Right lung (tissue), 5 donors: ENCODE results near the gene GSK3B. TPM values are rescaled to one million over a fixed set of nuclear protein-coding genes. Genes with fewer than 3 reads are reported as not detected.
A peak's percentile ranks its signal among the peaks of the same experiment; 100 is the strongest.

ENCODE experiments used
- DNase-seq, 2 donors: peaks; one replicate each; pipeline ENCODE4 v3.0.0-alpha.2; 2013
- polyA plus RNA-seq, 5 donors: library from polyadenylated mRNA; unstranded; fragments of 120-200 nt; gene quantifications; one replicate each; pipeline versions ENCODE4 v1.2.1 to v1.2.3, GENCODE V29; 2013; ENCODE audit warnings: inconsistent platforms in 1 of 5, low replicate concordance in 1 of 5; ENCODE audit not compliant: insufficient read length in 5 of 5, insufficient read depth in 1 of 5

Gene GSK3B
- polyA plus RNA-seq, 5 donors, result 28.9 to 45.3 (median 39.1) TPM

GRCh38 chr3:120101624-120102023, 7.4 kb upstream of the GSK3B start:
- DNase-seq, result no peak

- DNase-seq, result no peak
Measured at GRCh38 chr3:120100711-120101110, 6.5 kb upstream of the GSK3B start.

GRCh38 chr3:120098710-120099109, 4.5 kb upstream of the GSK3B start:
- DNase-seq, result no peak

- DNase-seq, result no peak
Measured at GRCh38 chr3:120095979-120096426, 1.8 kb upstream of the GSK3B start.

GRCh38 chr3:120095226-120095978, 1.2 kb upstream of the GSK3B start:
- DNase-seq, result peak; percentile 91

- peak; percentile 100 for DNase-seq
Measured at GRCh38 chr3:120094776-120095225, 554 bp upstream of the GSK3B start.

GRCh38 chr3:120093119-120093910, 932 bp downstream of the GSK3B start:
- DNase-seq, result peak in 1 of 2 donors; percentile 85

- no peak for DNase-seq
Measured at GRCh38 chr3:120092474-120092873, 1.8 kb downstream of the GSK3B start.

GRCh38 chr3:120090422-120090821, 3.8 kb downstream of the GSK3B start:
- no peak for DNase-seq

- DNase-seq, result no peak
Measured at GRCh38 chr3:120089089-120089488, 5.2 kb downstream of the GSK3B start.

- no peak for DNase-seq
Measured at GRCh38 chr3:120088622-120089021, 5.6 kb downstream of the GSK3B start.

- DNase-seq, result no peak
Measured at GRCh38 chr3:120081719-120082118, 12.5 kb downstream of the GSK3B start.

GRCh38 chr3:120080836-120081235, 13.4 kb downstream of the GSK3B start:
- no peak for DNase-seq

GRCh38 chr3:120077731-120078130, 16.5 kb downstream of the GSK3B start:
- no peak for DNase-seq

- no peak for DNase-seq
Measured at GRCh38 chr3:120072867-120073525, 21.3 kb downstream of the GSK3B start.

- no peak for DNase-seq
Measured at GRCh38 chr3:120071259-120071658, 23.0 kb downstream of the GSK3B start.

- no peak for DNase-seq
Measured at GRCh38 chr3:120070263-120070981, 23.8 kb downstream of the GSK3B start.

- DNase-seq, result no peak
Measured at GRCh38 chr3:120067083-120067482, 27.2 kb downstream of the GSK3B start.

- DNase-seq, result no peak
Measured at GRCh38 chr3:120066634-120067033, 27.6 kb downstream of the GSK3B start.

GRCh38 chr3:120064641-120065040, 29.6 kb downstream of the GSK3B start:
- no peak for DNase-seq

- DNase-seq, result no peak
Measured at GRCh38 chr3:120062474-120062873, 31.8 kb downstream of the GSK3B start.
